ENCODE measurements around the gene INHBC. TPM values are rescaled to one million over a fixed set of nuclear protein-coding genes. Genes with fewer than 3 reads are reported as not detected.
A peak's percentile ranks its signal among the peaks of the same experiment; 100 is the strongest.

The INHBC gene
- total RNA-seq, 1 donor from 2014 or later = not detected

DNA sequence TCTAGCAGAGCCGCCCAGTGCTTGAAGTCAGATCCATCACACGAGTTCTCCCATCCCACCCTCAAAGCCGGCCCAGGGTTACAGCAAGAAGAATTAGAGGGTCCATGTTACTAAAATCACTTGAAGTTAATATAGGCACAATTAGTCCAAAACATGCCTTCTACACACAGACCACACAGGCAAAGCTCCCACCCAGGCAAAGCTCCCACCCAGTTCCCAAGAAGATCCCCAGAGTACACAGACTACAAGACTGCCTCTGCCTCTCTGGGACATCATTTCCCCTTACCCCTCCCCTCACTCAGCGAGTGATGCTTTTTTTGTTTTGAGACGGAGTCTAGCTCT lies 28.3 kb downstream of the INHBC start:
- TF ChIP-seq, protein P1, sequence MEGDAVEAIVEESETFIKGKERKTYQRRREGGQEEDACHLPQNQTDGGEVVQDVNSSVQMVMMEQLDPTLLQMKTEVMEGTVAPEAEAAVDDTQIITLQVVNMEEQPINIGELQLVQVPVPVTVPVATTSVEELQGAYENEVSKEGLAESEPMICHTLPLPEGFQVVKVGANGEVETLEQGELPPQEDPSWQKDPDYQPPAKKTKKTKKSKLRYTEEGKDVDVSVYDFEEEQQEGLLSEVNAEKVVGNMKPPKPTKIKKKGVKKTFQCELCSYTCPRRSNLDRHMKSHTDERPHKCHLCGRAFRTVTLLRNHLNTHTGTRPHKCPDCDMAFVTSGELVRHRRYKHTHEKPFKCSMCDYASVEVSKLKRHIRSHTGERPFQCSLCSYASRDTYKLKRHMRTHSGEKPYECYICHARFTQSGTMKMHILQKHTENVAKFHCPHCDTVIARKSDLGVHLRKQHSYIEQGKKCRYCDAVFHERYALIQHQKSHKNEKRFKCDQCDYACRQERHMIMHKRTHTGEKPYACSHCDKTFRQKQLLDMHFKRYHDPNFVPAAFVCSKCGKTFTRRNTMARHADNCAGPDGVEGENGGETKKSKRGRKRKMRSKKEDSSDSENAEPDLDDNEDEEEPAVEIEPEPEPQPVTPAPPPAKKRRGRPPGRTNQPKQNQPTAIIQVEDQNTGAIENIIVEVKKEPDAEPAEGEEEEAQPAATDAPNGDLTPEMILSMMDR (IDR thresholded peaks at IDR 0.05; ENCODE audit: borderline replicate concordance) = peak; percentile 23
- Histone ChIP-seq H3K27ac (replicated peaks) (no peak overlapping the region), H3K9me3 (replicated peaks) (no peaks in the 10 kb centered on the region), H3K4me3 (peak overlapping the region; percentile 80), H3K36me3 (no peaks in the 10 kb centered on the region), H3K4me1 (peaks cover 44% of the 10 kb centered on the region), H3K27me3 (ENCODE audit: low read depth) (peaks cover 38% of the 10 kb centered on the region)
- intact Hi-C loops (cut with micrococcal nuclease) = no loop called here
- DNase-seq = no peak

DNA sequence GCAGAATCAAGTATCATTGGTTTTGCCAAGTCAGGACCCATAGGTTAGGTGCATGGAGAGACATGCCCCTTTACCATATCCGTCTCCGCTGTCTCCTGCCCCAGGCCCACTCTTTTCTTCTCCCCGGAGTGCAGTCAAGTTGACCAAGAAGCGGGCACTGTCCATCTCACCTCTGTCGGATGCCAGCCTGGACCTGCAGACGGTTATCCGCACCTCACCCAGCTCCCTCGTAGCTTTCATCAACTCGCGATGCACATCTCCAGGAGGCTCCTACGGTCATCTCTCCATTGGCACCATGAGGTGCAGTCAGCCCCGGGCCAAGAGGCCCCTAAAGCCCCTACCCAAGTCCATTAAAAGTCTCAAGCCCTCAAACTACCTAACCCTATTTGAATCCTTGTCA lies 30.0 kb downstream of the INHBC start:
- Histone ChIP-seq H3K4me3 (no peak overlapping the region), H3K36me3 (no peaks in the 10 kb centered on the region), H3K9me3 (replicated peaks) (no peaks in the 10 kb centered on the region), H3K27me3 (ENCODE audit: low read depth) (peaks cover 55% of the 10 kb centered on the region), H3K27ac (replicated peaks) (no peak overlapping the region), H3K4me1 (peaks cover 32% of the 10 kb centered on the region)
- TF ChIP-seq, protein P1 (IDR thresholded peaks at IDR 0.05; ENCODE audit: borderline replicate concordance) = no peak
- intact Hi-C loops (cut with micrococcal nuclease) = no loop called here
- no peak for DNase-seq

DNA sequence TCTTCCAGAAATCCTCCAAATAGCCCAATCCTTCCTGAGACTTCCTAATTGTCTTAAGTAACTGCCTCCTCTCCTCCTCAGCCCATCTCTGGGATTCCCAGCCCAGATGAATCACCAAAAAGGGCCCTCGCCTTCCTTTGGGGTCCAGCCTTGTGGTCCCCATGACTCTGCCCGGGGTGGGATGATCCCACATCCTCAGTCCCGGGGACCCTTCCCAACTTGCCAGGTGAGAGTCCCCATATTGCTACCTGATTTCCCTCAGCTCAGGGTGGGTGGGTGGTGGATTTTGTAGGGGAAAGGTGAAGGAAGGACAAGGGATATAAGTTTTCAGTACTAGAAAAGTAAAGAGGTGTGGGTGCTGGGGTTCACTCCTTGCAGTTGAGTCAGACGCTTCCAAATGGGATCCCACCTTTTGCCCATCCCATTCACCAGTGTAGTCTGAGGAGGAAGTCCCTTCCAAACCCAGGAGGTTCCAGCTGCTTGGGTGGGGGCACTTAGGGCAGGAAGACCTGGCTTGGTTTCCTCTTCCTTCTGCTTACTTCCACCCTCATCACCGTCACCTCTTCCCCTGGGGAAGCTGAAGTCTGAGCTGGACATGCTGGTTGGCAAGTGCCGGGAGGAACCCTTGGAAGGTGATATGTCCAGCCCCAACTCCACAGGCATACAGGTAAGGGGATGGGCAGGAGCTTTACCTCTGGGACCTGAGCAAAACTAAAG lies 30.6 kb downstream of the INHBC start:
- Histone ChIP-seq H3K27ac (replicated peaks) (no peak overlapping the region), H3K4me1 (peaks cover 26% of the 10 kb centered on the region), H3K27me3 (ENCODE audit: low read depth) (peaks cover 61% of the 10 kb centered on the region), H3K9me3 (replicated peaks) (no peaks in the 10 kb centered on the region), H3K36me3 (no peaks in the 10 kb centered on the region), H3K4me3 (no peak overlapping the region)
- intact Hi-C loops (cut with micrococcal nuclease) = no loop called here
- no peak for DNase-seq
- TF ChIP-seq, protein P1 (IDR thresholded peaks at IDR 0.05; ENCODE audit: borderline replicate concordance) = no peak

DNA sequence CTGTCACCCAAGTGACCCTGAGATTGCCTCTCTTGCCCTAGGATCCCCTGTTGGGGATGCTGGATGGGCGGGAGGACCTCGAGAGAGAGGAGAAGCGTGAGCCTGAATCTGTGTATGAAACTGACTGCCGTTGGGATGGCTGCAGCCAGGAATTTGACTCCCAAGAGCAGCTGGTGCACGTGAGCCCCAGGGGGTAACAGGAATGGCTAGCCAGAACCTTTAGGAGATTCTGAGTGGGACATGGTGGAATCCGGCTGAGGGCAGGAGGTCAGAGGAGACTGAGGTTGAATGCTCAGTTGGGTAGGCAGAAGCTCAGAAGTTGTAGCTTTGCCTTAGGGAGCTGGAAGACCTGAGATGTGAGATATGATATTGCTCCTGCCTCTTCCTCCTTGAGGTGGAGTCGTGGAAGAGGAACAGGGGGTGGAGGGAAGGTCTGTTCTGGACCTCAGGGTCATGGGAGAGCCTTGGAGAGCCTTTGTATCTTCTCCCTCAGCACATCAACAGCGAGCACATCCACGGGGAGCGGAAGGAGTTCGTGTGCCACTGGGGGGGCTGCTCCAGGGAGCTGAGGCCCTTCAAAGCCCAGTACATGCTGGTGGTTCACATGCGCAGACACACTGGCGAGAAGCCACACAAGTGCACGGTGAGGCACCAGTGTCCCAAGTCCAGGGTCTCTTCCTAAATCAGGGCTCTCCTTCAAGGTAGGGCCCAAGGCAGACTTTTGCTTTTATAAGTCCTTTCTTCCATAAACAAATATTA lies 31.3 kb downstream of the INHBC start:
- peaks cover 61% of the 10 kb centered on the region for H3K27me3 ChIP-seq (ENCODE audit: low read depth)
- intact Hi-C loops (cut with micrococcal nuclease) = no loop called here

DNA sequence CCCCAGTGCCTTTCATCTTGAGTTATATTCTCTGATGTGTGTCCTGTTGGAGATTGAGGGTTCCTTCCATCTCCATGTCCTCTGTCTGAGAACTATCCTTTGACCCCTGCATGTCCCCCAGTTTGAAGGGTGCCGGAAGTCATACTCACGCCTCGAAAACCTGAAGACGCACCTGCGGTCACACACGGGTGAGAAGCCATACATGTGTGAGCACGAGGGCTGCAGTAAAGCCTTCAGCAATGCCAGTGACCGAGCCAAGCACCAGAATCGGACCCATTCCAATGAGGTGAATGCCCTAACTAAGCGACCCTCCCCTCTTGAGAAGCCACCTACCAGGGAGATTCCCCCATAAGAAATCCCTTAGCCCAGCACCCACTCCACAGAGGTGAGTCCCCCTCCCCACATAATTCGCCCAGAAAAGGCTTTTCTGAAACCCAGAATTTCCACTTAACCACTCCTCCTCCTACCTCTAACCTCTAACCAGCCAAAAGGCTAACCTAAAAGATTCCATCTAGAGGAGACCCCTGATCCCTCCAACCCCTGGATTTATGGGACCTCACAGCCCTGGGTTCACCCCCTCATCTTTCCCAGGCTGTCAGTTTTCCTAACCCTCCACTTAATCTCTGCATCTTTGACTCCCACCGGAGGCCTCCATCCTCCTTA lies 32.8 kb downstream of the INHBC start:
- H3K27ac ChIP-seq (replicated peaks) = no peak overlapping the region
- H3K27me3 ChIP-seq (ENCODE audit: low read depth) = peaks cover 67% of the 10 kb centered on the region
- DNase-seq = no peak
- no peaks in the 10 kb centered on the region for H3K9me3 ChIP-seq (replicated peaks)
- H3K4me3 ChIP-seq = no peak overlapping the region
- H3K36me3 ChIP-seq = no peaks in the 10 kb centered on the region
- TF ChIP-seq, protein P1 (IDR thresholded peaks at IDR 0.05; ENCODE audit: borderline replicate concordance) = no peak
- peaks cover 5% of the 10 kb centered on the region for H3K4me1 ChIP-seq
- intact Hi-C loops (cut with micrococcal nuclease) = no loop called here

More for the DNA sequence above, 31.3 kb downstream of the INHBC start:
- H3K9me3 ChIP-seq (replicated peaks) = no peaks in the 10 kb centered on the region
- no peaks in the 10 kb centered on the region for H3K36me3 ChIP-seq
- DNase-seq = no peak
- H3K27ac ChIP-seq (replicated peaks) = no peak overlapping the region
- TF ChIP-seq, protein P1 (IDR thresholded peaks at IDR 0.05; ENCODE audit: borderline replicate concordance) = no peak
- peaks cover 18% of the 10 kb centered on the region for H3K4me1 ChIP-seq
- no peak overlapping the region for H3K4me3 ChIP-seq

Data from left ventricle myocardium inferior (tissue), 1 donor.